ENCODE results near the gene WDR35.
A peak's percentile ranks its signal among the peaks of the same experiment; 100 is the strongest.

Gene WDR35

GRCh38 chr2:19866771-19867170 is 123.1 kb downstream of the WDR35 start:
- no peak for DNase-seq

DNA sequence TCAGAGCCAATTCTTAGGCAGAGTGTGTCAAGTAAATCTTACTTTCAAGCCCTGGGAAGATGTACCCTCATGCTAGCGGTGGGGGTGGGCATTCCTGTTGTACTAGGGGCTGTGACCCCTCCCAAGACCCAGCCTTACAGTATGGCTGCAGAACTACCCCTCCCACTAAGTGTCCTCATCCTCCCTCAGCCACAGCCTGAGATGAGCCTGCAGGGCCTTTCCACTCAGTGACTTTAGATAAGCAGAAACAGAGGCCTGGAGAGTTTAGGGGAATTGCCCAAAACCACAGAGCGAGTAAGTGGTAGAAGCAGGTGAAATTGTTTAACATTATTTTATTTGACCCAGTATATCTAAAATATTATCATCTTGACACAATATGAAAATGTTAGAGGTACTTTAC is 124.8 kb downstream of the WDR35 start:
- DNase-seq, result no peak

DNA sequence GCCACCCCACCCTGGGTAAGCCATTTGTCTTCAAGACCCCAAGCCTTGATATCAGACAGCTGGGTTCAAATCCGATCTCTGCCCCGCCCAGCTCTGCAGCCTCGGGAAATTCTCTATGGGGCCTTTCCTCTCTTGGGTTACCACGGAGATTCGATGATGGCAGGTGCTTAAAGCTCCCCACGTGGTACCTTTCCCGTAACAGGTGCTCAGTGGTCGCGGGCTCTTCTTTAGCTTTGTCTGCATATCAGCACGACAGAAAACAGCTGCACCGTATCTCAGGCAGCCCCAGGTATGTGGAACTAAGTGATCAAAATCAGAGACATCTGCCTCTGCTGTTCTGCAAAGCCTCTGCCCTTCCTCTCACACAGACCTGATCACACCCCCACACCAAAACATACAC is 125.5 kb downstream of the WDR35 start:
- DNase-seq, result no peak

DNA sequence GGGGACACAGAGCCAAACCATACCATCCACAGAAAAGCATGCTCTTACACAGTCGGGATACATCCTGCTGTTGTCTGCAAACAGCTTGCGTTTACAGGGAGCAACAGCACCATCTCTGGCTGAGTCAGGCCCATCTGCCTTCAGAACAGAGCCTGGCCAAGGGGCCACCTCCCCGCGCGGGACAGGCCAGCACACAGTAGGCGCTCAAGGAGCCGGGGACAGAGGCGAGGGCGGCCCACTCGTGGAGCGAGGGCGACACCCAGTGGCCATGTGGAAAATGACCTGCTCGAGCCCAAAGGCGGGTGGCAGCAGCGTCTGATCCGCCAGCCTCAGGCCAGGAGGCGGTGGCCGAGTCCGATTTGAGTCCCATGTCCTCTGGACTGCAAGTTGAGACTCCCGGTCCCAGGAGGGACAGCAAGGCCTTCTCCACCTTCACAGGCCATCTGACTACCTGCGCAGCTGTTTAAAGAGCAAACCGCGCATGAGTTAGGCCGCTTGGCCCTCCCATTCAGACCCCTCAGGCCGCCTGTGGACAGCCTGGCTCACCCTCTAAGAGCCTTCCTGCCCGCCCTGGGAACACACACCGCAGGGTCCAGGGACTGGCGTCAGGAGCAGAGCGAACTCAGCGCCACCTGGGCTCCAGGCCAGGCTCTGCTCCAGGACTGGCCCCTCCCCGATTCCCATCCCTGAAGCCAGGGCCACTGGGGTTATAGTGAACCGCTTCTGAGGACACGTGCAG is 126.4 kb downstream of the WDR35 start:
- peak; percentile 92 for DNase-seq

- no peak for DNase-seq
These were observed 128.1 kb downstream of the WDR35 start for GRCh38 chr2:19861813-19862212.
